Liver (tissue), 9 donors: ENCODE results near the gene MAPK8IP3. TPM values are rescaled to one million over a fixed set of nuclear protein-coding genes. Genes with fewer than 3 reads are reported as not detected.

ENCODE experiments used
- DNase-seq: peaks from one replicate; pipeline ENCODE4 v3.0.0-alpha.2; 2017; ENCODE audit warnings: low spot score
- H3K27ac ChIP-seq, 2 donors: one replicate each; pipeline ENCODE4 v1.7.0; 2013; ENCODE audit warnings: inconsistent platforms in 2 of 2, low read length in 2 of 2, control low read depth in 1 of 2, low read depth in 1 of 2, mild to moderate bottlenecking in 1 of 2
- H3K27me3 ChIP-seq, 4 donors: one replicate each; pipeline versions ENCODE4 v1.6.1 to v1.7.0; 2013; ENCODE audit warnings: low read length in 3 of 4, inconsistent platforms in 1 of 4, mild to moderate bottlenecking in 1 of 4, moderate library complexity in 1 of 4; ENCODE audit not compliant: control insufficient read depth in 4 of 4, insufficient read depth in 4 of 4
- H3K36me3 ChIP-seq, 4 donors: one replicate each; pipeline versions ENCODE4 v1.6.1 to v1.7.0; 2013; ENCODE audit warnings: low read length in 3 of 4, mild to moderate bottlenecking in 3 of 4, low read depth in 1 of 4, moderate library complexity in 1 of 4; ENCODE audit not compliant: control insufficient read depth in 4 of 4, insufficient read depth in 3 of 4
- H3K4me1 ChIP-seq, 4 donors: one replicate each; pipeline versions ENCODE4 v1.6.1 to v1.7.0; 2013; ENCODE audit warnings: low read length in 3 of 4, mild to moderate bottlenecking in 3 of 4, moderate library complexity in 1 of 4; ENCODE audit not compliant: control insufficient read depth in 4 of 4, insufficient read depth in 4 of 4
- H3K4me3 ChIP-seq, 3 donors: one replicate each; pipeline versions ENCODE4 v1.6.1 to v1.7.0; 2013; ENCODE audit warnings: low read length in 3 of 3, control low read depth in 1 of 3, low read depth in 1 of 3, mild to moderate bottlenecking in 1 of 3
- H3K9ac ChIP-seq, 2 donors: one replicate each; pipeline ENCODE4 v1.7.0; 2013; ENCODE audit warnings: low read length in 2 of 2, mild to moderate bottlenecking in 2 of 2, moderate library complexity in 2 of 2, control low read depth in 1 of 2, low read depth in 1 of 2
- H3K9me3 ChIP-seq, 4 donors: one replicate each; pipeline versions ENCODE4 v1.6.1 to v1.7.0; 2013; ENCODE audit warnings: low read length in 3 of 4; ENCODE audit not compliant: control insufficient read depth in 4 of 4
- CTCF ChIP-seq: fragments of 150-350 bp; IDR thresholded peaks from 2 replicates; pipeline ENCODE4 v1.5.1; 2017; ENCODE audit warnings: improper control_type of control experiment, low read depth, low read length; ENCODE audit not compliant: missing input control
- EGR1 ChIP-seq, 2 donors: IDR thresholded peaks; 2 replicates each; pipeline ENCODE4 v1.6.1; 2016 to 2018; ENCODE audit warnings: antibody characterized with exemption in 2 of 2, low read depth in 2 of 2
- FOXA1 ChIP-seq: IDR thresholded peaks from 2 replicates; pipeline ENCODE4 v1.6.1; 2016; ENCODE audit warnings: antibody characterized with exemption
- FOXA2 ChIP-seq: IDR thresholded peaks from 2 replicates; pipeline ENCODE4 v1.6.1; 2016; ENCODE audit warnings: antibody characterized with exemption
- GABPA ChIP-seq, 2 donors: IDR thresholded peaks in 1 of 2; conservative IDR thresholded peaks in 1 of 2; 2 replicates each; pipeline ENCODE4 v1.6.1; 2016; ENCODE audit warnings: antibody characterized with exemption in 2 of 2, mild to moderate bottlenecking in 1 of 2, moderate library complexity in 1 of 2
- HNF4A ChIP-seq, 2 donors: conservative IDR thresholded peaks; 2 replicates each; pipeline ENCODE4 v1.6.1; 2016; ENCODE audit warnings: antibody characterized with exemption in 2 of 2, mild to moderate bottlenecking in 2 of 2
- HNF4G ChIP-seq: IDR thresholded peaks from 2 replicates; pipeline ENCODE4 v1.6.1; 2016; ENCODE audit warnings: antibody characterized with exemption
- JUND ChIP-seq, 2 donors: IDR thresholded peaks; 2 replicates each; pipeline ENCODE4 v1.6.1; 2016; ENCODE audit warnings: antibody characterized with exemption in 2 of 2
- MAX ChIP-seq: IDR thresholded peaks from 2 replicates; pipeline ENCODE4 v1.6.1; 2016; ENCODE audit warnings: antibody characterized with exemption
- RAD21 ChIP-seq, 2 donors: IDR thresholded peaks; 2 replicates each; pipeline ENCODE4 v1.6.1; 2016; ENCODE audit warnings: antibody characterized with exemption in 2 of 2, mild to moderate bottlenecking in 2 of 2
- REST ChIP-seq: IDR thresholded peaks from 2 replicates; pipeline ENCODE4 v1.6.1; 2016; ENCODE audit warnings: antibody characterized with exemption, mild to moderate bottlenecking
- RXRA ChIP-seq, 2 donors: IDR thresholded peaks; 2 replicates each; pipeline ENCODE4 v1.6.1; 2017 to 2018; ENCODE audit warnings: antibody characterized with exemption in 2 of 2, mild to moderate bottlenecking in 1 of 2
- SP1 ChIP-seq: IDR thresholded peaks from 2 replicates; pipeline ENCODE4 v1.6.1; 2018; ENCODE audit warnings: antibody characterized with exemption, mild to moderate bottlenecking
- TAF1 ChIP-seq: conservative IDR thresholded peaks from 2 replicates; pipeline ENCODE4 v1.6.1; 2016; ENCODE audit warnings: antibody characterized with exemption, mild to moderate bottlenecking
- YY1 ChIP-seq: IDR thresholded peaks from 2 replicates; pipeline ENCODE4 v1.6.1; 2016; ENCODE audit warnings: antibody characterized with exemption, mild to moderate bottlenecking
- ZBTB33 ChIP-seq: IDR thresholded peaks from 2 replicates; pipeline ENCODE4 v1.6.1; 2016; ENCODE audit warnings: antibody characterized with exemption
- WGBS: extraction: QIAGEN DNeasy Blood & Tissue Kit; methylation state at CpG from one replicate; pipeline ENCODE4 v1.1.7; 2013; 5-methylcytosine and 5-hydroxymethylcytosine counted together
- polyA plus RNA-seq, 2 donors: library from polyadenylated mRNA; stranded (reverse) in 1 of 2; unstranded in 1 of 2; fragments of 200-250 nt in 1 of 2; fragments of >200 nt in 1 of 2; fragmentation: Nextera tagmentation in 1 of 2; extraction: Ambion mirVana in 1 of 2; gene quantifications; one replicate each; pipeline versions ENCODE4 v1.2.1 to v1.2.3, GENCODE V29; 2013 to 2015
- total RNA-seq, 2 donors: library from RNA; depleted of rRNA; stranded (reverse); fragments of >200 nt; gene quantifications; one replicate each; pipeline ENCODE4 v1.2.3, GENCODE V29; 2014
- donor health status: healthy.
- donor health status: healthy.
- donor health status: healthy.
- donor health status: healthy.
- donor health status: healthy.

Gene MAPK8IP3
- total and polyA plus RNA-seq, 4 donors = 4.1 to 43.0 (median 9.3) TPM

GRCh38 chr16:1747934-1748333 is 41.9 kb downstream of the MAPK8IP3 start:
- H3K36me3 ChIP-seq = peaks cover 7 to 65% (median 31%) of the 10 kb centered on the region in 4 donors
- H3K4me1 ChIP-seq = no peaks in the 10 kb centered on the region
- DNase-seq = no peak
- no peak overlapping the region for H3K4me3 ChIP-seq
- TF ChIP-seq GABPA (IDR thresholded peaks at IDR 0.05 in 1 of 2, conservative IDR thresholded peaks at IDR 0.05 in 1 of 2) (no peak), FOXA2 (no peak), YY1 (no peak), FOXA1 (no peak), HNF4G (no peak), SP1 (no peak), CTCF (no peak), RAD21 (IDR thresholded peaks at IDR 0.05) (no peak), EGR1 (IDR thresholded peaks at IDR 0.05; ENCODE audit: low read depth in 2 of 2) (no peak), REST (no peak), HNF4A (conservative IDR thresholded peaks at IDR 0.05) (no peak), MAX (no peak)
- WGBS = 94% methylated on average over 11 of the region's 11 CpGs
- H3K27ac ChIP-seq = no peak overlapping the region
- H3K9me3 ChIP-seq = no peaks in the 10 kb centered on the region
- H3K9ac ChIP-seq = no peak overlapping the region
- no peaks in the 10 kb centered on the region for H3K27me3 ChIP-seq

- TF ChIP-seq REST (no peak), CTCF (no peak), HNF4G (no peak), RAD21 (IDR thresholded peaks at IDR 0.05) (no peak), ZBTB33 (no peak), HNF4A (conservative IDR thresholded peaks at IDR 0.05) (no peak), TAF1 (no peak), SP1 (no peak), YY1 (no peak), EGR1 (IDR thresholded peaks at IDR 0.05; ENCODE audit: low read depth in 2 of 2) (no peak), JUND (IDR thresholded peaks at IDR 0.05) (no peak), RXRA (IDR thresholded peaks at IDR 0.05) (no peak), GABPA (IDR thresholded peaks at IDR 0.05 in 1 of 2, conservative IDR thresholded peaks at IDR 0.05 in 1 of 2) (no peak)
- Histone ChIP-seq H3K9me3 (no peaks in the 10 kb centered on the region), H3K4me1 (no peaks in the 10 kb centered on the region), H3K9ac (no peak overlapping the region), H3K27ac (no peak overlapping the region), H3K36me3 (peaks cover 4 to 54% (median 31%) of the 10 kb centered on the region in 4 donors), H3K4me3 (no peak overlapping the region), H3K27me3 (no peaks in the 10 kb centered on the region)
- DNase-seq = no peak
- WGBS = 97% methylated on average over 29 of the region's 29 CpGs
Measured at GRCh38 chr16:1749152-1750117, 43.4 kb downstream of the MAPK8IP3 start.
